H1 (cell line): ENCODE measurements around the gene SMIM7.

ENCODE experiments used
- CHD2 ChIP-seq: IDR thresholded peaks from 2 replicates; pipeline ENCODE4 v1.6.1; 2012; ENCODE audit warnings: low read length, improper control_type of control experiment
- CREB1 ChIP-seq: IDR thresholded peaks from 2 replicates; pipeline ENCODE4 v1.6.1; 2012; ENCODE audit warnings: inconsistent platforms
- EP300 ChIP-seq, 2 experiments: IDR thresholded peaks; 1 replicate in 1 of 2; 2 replicates in 1 of 2; pipeline ENCODE4 v1.6.1; 2011 to 2012; ENCODE audit warnings: low read depth in 2 of 2, low read length in 2 of 2, mild to moderate bottlenecking in 2 of 2, borderline replicate concordance in 1 of 2, inconsistent platforms in 1 of 2, moderate library complexity in 1 of 2
- GABPA ChIP-seq: IDR thresholded peaks from 2 replicates; pipeline ENCODE4 v1.6.1; 2011; ENCODE audit warnings: mild to moderate bottlenecking, low read length, moderate library complexity, borderline replicate concordance; ENCODE audit not compliant: insufficient read depth
- POLR2A ChIP-seq, 2 experiments: IDR thresholded peaks; 1 replicate in 1 of 2; 2 replicates in 1 of 2; pipeline ENCODE4 v1.6.1; 2011; ENCODE audit warnings: low read depth in 2 of 2, low read length in 2 of 2, mild to moderate bottlenecking in 2 of 2; ENCODE audit errors: control extremely low read depth in 1 of 2
- RNF2 ChIP-seq: fragments of 200-900, 300-1000 bp; sonication (generic); IDR thresholded peaks from 2 replicates; pipeline ENCODE4 v1.7.1; 2016; ENCODE audit warnings: borderline replicate concordance, low read depth, mild to moderate bottlenecking, antibody characterized with exemption, low read length; ENCODE audit not compliant: poor library complexity, severe bottlenecking; ENCODE audit errors: missing control alignments
- SIN3A ChIP-seq, 2 experiments: IDR thresholded peaks in 1 of 2; conservative IDR thresholded peaks in 1 of 2; 2 replicates each; pipeline ENCODE4 v1.6.1; 2011 to 2012; ENCODE audit warnings: low read length in 2 of 2, improper control_type of control experiment in 1 of 2, low read depth in 1 of 2, mild to moderate bottlenecking in 1 of 2
- YY1 ChIP-seq: IDR thresholded peaks from 2 replicates; pipeline ENCODE4 v1.6.1; 2011; ENCODE audit warnings: low read depth, mild to moderate bottlenecking, low read length
- ZNF274 ChIP-seq: IDR thresholded peaks from 2 replicates; pipeline ENCODE4 v1.7.0; 2012; ENCODE audit warnings: low read length, borderline replicate concordance; ENCODE audit errors: extremely low read depth
- TF ChIP-seq, protein P1 (sequence below), 3 experiments: IDR thresholded peaks; 1 replicate in 2 of 3; 2 replicates in 1 of 3; pipeline versions ENCODE4 v1.5.1 to v1.6.1; 2011; ENCODE audit warnings: low read length in 3 of 3, mild to moderate bottlenecking in 3 of 3, inconsistent platforms in 2 of 3, low read depth in 1 of 3, moderate library complexity in 1 of 3; ENCODE audit not compliant: insufficient read depth in 1 of 3; ENCODE audit errors: control extremely low read depth in 1 of 3
- TF ChIP-seq, protein P2 (sequence below): IDR thresholded peaks from 2 replicates; pipeline ENCODE4 v1.6.1; 2011; ENCODE audit warnings: low read depth, mild to moderate bottlenecking, low read length; ENCODE audit not compliant: insufficient read depth
- TF ChIP-seq, protein P3 (sequence below): IDR thresholded peaks from 2 replicates; pipeline ENCODE4 v1.6.1; 2012; ENCODE audit warnings: inconsistent platforms
- TF ChIP-seq, protein P4 (sequence below): IDR thresholded peaks from 2 replicates; pipeline ENCODE4 v1.6.1; 2012; ENCODE audit warnings: inconsistent platforms
- TF ChIP-seq, protein P5 (sequence below): IDR thresholded peaks from 2 replicates; pipeline ENCODE4 v1.6.1; 2011; ENCODE audit warnings: low read length, improper control_type of control experiment

DNA sequence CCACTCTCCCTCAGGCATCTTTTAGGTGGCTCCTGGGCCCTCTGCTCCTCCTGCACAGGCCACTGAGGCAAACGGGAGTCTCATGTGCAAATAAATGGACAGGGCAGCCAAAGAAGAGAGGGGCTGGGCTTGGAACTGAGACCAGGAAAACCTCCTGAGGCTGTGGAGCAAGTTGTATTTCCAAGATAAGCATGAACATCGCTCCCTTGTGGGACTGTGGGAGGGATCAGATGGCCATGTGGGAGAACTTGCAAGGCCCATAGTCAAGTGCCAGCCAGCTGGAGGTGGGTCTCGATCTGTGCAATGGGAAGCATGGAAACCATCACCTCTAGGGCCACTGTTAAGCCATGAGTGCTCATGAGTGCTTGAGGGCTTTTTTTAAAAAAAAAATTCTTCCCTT is 56.9 kb downstream of the SMIM7 start:
- TF ChIP-seq ZNF274: no peak
- no peak for TF ChIP-seq GABPA
- no peak for TF ChIP-seq SIN3A (conservative IDR thresholded peaks at IDR 0.05 in 1 of 2, IDR thresholded peaks at IDR 0.05 in 1 of 2; ENCODE audit: low read depth in 1 of 2, low read length in 2 of 2)
- no peak for TF ChIP-seq YY1
- TF ChIP-seq POLR2A (IDR thresholded peaks at IDR 0.05; ENCODE audit: control extremely low read depth in 1 of 2, low read depth in 2 of 2, low read length in 2 of 2): no peak
- TF ChIP-seq, protein P1, sequence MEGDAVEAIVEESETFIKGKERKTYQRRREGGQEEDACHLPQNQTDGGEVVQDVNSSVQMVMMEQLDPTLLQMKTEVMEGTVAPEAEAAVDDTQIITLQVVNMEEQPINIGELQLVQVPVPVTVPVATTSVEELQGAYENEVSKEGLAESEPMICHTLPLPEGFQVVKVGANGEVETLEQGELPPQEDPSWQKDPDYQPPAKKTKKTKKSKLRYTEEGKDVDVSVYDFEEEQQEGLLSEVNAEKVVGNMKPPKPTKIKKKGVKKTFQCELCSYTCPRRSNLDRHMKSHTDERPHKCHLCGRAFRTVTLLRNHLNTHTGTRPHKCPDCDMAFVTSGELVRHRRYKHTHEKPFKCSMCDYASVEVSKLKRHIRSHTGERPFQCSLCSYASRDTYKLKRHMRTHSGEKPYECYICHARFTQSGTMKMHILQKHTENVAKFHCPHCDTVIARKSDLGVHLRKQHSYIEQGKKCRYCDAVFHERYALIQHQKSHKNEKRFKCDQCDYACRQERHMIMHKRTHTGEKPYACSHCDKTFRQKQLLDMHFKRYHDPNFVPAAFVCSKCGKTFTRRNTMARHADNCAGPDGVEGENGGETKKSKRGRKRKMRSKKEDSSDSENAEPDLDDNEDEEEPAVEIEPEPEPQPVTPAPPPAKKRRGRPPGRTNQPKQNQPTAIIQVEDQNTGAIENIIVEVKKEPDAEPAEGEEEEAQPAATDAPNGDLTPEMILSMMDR (IDR thresholded peaks at IDR 0.05; ENCODE audit: control extremely low read depth in 1 of 3, insufficient read depth in 1 of 3, low read depth in 1 of 3, low read length in 3 of 3): no peak
- TF ChIP-seq, protein P2, sequence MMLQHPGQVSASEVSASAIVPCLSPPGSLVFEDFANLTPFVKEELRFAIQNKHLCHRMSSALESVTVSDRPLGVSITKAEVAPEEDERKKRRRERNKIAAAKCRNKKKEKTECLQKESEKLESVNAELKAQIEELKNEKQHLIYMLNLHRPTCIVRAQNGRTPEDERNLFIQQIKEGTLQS: no peak
- TF ChIP-seq, protein P3, sequence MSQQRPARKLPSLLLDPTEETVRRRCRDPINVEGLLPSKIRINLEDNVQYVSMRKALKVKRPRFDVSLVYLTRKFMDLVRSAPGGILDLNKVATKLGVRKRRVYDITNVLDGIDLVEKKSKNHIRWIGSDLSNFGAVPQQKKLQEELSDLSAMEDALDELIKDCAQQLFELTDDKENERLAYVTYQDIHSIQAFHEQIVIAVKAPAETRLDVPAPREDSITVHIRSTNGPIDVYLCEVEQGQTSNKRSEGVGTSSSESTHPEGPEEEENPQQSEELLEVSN: no peak
- no peak for TF ChIP-seq CHD2
- TF ChIP-seq, protein P4, sequence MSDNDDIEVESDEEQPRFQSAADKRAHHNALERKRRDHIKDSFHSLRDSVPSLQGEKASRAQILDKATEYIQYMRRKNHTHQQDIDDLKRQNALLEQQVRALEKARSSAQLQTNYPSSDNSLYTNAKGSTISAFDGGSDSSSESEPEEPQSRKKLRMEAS: no peak
- TF ChIP-seq, protein P5, sequence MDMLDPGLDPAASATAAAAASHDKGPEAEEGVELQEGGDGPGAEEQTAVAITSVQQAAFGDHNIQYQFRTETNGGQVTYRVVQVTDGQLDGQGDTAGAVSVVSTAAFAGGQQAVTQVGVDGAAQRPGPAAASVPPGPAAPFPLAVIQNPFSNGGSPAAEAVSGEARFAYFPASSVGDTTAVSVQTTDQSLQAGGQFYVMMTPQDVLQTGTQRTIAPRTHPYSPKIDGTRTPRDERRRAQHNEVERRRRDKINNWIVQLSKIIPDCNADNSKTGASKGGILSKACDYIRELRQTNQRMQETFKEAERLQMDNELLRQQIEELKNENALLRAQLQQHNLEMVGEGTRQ: no peak
- no peak for TF ChIP-seq RNF2
- TF ChIP-seq CREB1: no peak
- no peak for TF ChIP-seq EP300 (IDR thresholded peaks at IDR 0.05; ENCODE audit: borderline replicate concordance in 1 of 2, low read depth in 2 of 2, low read length in 2 of 2)
